GM18867 (cell line): ENCODE data around the gene FOXO1.

Source experiments
- ATAC-seq: cut with Tn5 transposase; IDR thresholded peaks from one replicate; pipeline ENCODE4 v1.9.1; 2021; ENCODE audit warnings: mild to moderate bottlenecking, moderate library complexity; ENCODE audit not compliant: unreplicated experiment

FOXO1 gene

GRCh38 chr13:40666933-40667621 lies 636 bp upstream of the FOXO1 start:
- peak; percentile 17 for ATAC-seq

GRCh38 chr13:40665126-40666044 lies 1.1 kb downstream of the FOXO1 start:
- ATAC-seq, result peak; percentile 3

- peak; percentile 28 for ATAC-seq
Observed at GRCh38 chr13:40664350-40665125, 1.9 kb downstream of the FOXO1 start.

- peak; percentile 27 for ATAC-seq
Observed at GRCh38 chr13:40664100-40664349, 2.4 kb downstream of the FOXO1 start.

DNA sequence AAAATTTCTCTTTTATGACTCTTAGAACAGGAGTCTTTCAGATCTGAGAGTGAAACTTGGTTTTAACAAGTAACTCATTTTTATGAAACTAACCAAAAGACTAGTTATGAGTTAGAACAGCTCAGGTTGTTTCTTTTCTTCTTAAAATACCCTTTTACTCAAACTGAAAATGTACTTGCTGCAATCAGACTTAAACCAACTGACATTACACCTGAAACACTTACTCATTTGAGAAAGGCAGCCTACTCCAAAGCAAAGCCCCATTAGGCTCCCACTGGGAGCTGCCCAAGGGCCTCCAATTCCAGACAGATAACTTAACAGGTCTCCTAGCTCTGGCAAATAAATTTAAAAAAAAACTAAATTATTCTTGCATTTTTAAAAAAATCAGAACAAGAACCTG lies 3.6 kb downstream of the FOXO1 start:
- peak; percentile 29 for ATAC-seq

DNA sequence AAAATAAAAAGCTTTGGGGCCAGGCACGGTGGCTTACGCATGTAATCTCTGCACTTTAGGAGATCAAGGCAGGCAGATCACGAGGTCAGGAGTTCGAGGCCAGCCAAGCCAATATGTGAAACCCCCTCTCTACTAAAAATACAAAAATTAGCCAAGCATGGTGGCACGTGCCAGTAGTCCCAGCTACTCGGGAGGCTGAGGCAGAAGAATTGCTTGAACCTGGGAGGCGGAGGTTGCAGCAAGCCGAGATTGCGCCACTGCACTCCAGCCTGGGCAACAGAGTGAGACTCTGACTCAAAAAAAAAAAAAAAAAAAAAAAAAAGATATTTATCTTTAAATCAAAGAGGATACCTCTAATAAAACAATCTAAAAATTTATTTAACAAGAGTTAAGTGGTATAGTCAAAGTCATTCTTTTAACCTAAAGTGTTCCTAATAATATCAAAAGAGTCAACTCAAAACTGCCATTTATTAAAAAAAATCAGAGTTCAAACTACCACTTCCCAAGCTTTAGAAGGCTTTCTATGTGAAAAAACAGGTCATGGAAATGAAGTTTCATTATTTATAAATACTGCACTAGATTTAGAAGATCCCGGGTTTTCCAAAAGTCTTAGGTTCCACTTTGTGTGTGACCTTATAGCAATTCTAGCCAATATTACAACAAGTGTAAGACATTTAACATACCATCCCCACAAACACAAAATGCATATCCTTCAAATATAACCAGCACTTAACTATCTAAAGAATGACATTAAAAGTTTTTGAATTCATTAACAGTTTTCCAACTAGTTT lies 4.4 kb downstream of the FOXO1 start:
- ATAC-seq, result no peak

DNA sequence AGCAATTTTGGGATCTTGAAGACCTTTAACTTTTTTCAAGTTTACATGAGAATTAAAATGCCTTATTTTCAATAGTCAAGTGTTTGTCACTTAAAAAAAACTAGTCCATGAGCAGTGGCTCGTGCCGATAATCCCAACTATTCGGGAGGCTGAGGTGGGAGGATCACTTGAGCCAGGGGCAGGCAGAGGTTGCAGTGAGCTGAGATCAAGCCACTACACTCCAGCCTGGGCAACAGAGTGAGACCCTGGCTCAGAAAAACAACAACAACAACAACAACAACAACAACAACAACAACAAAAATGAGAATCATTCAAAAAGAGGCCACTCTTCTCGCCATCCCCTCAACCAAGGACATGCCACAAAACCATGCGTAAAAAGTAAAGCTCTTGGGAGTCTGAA lies 5.7 kb downstream of the FOXO1 start:
- no peak for ATAC-seq

DNA sequence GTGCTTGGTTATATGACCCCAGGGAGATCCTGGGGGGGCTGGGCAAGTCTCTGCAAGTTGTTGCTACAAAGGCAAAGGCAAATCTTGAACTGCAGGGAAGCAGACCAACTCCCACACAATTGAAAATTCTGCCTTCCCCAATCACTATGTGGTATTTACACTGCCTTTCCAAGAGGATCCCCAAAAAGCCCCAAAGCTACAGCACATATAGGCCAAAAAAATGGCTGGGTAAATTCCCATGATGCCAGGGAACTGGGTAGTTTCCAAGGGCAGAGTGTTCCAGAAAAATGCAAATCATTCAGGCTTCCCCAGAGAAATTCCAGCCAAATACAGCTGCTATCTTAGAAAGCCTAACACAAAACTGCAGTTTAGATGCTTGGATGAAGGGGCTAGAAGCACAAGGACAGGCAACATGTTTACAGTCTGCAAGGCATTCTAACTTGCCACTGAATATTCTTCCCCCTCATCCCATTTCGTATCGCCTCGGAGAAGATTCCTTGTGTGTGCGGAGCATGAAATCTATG lies 6.2 kb downstream of the FOXO1 start:
- ATAC-seq, result no peak

DNA sequence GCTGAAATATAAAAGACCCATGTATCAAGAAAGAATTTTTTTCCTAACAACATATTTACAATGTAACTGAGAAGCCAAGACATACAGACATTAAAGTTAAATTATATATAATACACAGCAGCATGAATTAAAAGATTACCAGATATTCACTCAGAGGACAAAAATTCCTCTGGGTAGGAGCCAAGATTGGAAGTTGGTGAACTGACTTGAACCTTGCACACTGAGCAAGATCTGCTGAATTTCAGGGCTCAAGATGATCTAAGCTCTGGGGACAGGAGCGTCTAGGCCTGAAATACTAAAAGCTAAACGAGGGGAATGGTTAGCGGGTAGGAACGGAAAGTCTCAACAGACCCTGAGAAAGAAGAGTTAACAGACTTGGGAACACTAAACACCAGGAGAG lies 8.5 kb downstream of the FOXO1 start:
- no peak for ATAC-seq

DNA sequence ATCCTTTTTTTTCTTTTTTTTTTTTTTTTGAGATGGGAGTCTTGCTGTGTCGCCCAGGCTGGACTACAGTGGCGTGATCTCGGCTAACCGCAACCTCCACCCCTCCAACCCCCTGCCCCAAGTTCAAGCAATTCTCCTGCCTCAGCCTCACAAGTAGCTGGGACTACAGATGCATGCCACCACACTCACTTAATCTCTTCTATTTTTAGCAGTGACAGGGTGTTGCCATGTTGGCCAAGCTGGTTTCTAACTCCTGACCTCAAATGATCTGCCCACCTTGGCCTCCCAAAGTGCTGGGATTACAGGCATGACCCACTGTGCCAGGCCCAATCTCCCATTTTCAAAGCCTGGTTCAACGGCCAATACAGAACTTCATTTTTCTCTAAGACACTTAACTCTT lies 9.1 kb downstream of the FOXO1 start:
- ATAC-seq, result no peak

- ATAC-seq, result no peak
Observed at GRCh38 chr13:40656358-40656757, 10.1 kb downstream of the FOXO1 start.

DNA sequence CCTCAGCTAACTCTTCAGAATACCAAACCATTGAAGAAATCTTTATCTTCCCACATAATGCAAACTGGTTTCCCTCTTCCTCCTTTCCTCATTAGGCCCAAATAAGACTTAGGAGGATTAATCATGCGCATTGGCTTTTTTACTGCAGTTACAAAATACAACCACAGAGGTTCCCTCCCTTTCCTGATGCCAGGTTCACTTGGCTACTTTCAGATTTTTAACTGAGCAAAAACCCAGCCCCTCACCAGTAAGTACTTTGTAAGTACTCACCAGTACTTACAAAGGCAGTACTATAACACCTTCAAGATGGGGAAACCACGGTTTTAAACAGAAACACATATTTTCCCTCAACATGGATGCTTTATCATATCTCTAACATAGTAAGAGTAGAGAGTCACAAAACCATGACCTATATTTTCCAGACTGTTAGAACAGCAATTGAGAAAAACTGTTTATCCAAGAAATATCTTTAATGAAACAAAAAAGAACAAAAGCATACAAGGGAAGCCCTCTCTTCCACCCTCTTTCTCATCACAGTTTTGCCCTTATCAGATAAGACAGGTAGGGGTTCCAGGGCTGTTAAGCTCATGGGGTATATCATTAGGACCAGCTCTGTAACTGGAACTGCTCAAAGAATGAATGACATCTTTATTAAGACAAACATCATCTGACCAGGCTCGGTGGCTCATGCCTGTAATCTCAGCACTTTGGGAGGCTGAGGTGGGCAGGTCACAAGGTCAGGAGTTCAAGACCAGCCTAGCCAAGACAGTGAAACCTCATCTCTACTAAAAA lies 12.7 kb downstream of the FOXO1 start:
- ATAC-seq, result no peak

GRCh38 chr13:40652588-40652940 lies 13.9 kb downstream of the FOXO1 start:
- peak; percentile 44 for ATAC-seq

DNA sequence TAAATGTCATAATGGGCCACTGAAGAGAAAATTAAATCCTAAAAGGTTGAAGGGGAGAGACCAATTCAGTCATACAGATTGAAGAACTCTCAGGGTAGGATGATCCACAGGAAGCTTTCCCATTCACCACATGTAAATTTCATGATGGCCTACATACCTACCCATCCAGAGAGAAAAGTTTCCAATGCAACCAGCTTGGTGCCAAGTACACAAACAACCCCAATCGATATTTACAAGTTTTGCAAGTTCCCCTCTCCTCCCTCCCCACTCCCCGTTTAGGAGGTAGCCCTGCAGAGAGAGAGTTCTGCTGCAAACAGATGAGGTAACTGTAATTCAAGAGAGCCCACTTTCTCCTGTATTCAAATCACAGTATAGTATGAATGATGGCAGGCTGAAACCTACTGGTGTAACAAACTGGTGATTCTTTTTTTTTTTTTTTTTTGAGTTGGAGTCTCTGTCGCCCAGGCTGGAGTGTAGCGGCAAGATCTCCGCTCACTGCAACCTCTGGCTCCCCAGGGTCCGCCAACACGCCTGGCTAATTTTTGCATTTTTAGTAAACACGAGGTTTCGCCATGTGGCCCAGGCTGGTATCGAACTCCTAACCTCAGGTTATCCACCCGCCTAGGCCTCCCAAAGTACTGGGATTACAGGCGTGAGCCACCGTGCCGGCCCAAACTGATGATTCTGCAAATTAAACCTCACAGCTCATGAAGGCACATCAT lies 14.4 kb downstream of the FOXO1 start:
- ATAC-seq, result peak; percentile 51

DNA sequence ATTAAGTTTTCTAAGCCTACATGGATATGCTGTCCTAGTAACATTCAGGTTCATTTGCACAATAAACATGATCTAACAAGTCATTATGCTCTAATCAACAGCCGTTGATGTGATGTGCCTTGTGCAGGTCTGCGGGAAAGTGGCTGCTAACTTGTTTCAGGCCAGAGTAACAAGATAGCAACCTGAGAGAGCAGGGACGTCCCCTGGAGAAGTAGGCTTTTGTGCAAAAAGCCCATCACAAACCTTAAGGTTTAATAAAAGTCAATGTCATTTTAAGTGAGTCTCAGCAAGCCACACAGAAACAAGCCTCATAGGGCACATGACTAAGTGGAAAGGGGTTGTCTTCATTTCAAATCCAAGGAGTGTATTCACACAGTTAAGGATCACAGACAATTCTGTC lies 17.6 kb downstream of the FOXO1 start:
- no peak for ATAC-seq

- no peak for ATAC-seq
Observed at GRCh38 chr13:40648040-40648439, 18.4 kb downstream of the FOXO1 start.

- ATAC-seq, result no peak
Observed at GRCh38 chr13:40644838-40645604, 21.4 kb downstream of the FOXO1 start.

DNA sequence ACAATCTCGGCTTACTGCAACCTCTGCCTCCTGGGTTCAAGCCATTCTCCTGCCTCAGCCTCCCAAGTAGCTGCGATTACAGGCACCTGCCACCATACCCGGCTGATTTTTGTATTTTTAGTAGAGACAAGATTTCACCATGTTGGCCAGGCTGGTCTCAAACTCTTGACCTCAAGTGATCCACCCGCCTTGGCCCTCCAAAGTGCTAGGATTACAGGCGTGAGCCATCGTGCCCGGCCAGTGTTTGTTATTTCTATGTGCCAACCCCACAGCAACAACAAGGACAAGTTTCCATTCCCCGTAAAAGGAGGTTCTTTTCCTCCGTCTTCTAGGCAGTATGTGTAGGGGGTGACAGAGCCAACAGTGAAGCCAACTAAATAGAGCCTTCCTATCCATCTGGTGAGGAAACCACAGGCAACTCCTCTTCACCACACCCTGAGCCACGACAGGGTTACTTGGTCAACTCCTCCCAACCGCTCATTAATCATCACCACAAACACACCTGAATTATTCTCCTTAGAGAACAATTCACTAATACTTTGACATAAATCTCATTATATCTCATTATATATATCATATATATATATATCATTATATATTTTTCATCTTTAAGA lies 25.5 kb downstream of the FOXO1 start:
- ATAC-seq, result no peak
